Fibroblast of lung (primary cell): ENCODE results near the gene ZGPAT. TPM values are rescaled to one million over a fixed set of nuclear protein-coding genes. Genes with fewer than 3 reads are reported as not detected.

ENCODE experiments used
- DNase-seq, 2 donors: peaks; one replicate each; pipeline versions ENCODE4 v3.0.0 to v3.0.0-alpha.2; 2010; ENCODE audit warnings: low read depth in 2 of 2
- H2AFZ ChIP-seq: 2 replicates; pipeline ENCODE4 v1.5.1; 2012; ENCODE audit warnings: low read length, control low read depth, inconsistent platforms
- H3K27ac ChIP-seq: 2 replicates; pipeline ENCODE4 v1.5.1; 2011; ENCODE audit warnings: low read length, control low read depth; ENCODE audit not compliant: insufficient read depth
- H3K27me3 ChIP-seq: 2 replicates; pipeline ENCODE4 v1.5.1; 2011; ENCODE audit warnings: mild to moderate bottlenecking, low read length; ENCODE audit not compliant: control insufficient read depth, insufficient read depth
- H3K36me3 ChIP-seq: 2 replicates; pipeline ENCODE4 v1.5.1; 2011; ENCODE audit warnings: low read length; ENCODE audit not compliant: control insufficient read depth, insufficient read depth
- H3K4me1 ChIP-seq: 2 replicates; pipeline ENCODE4 v1.5.1; 2011; ENCODE audit warnings: low read length; ENCODE audit not compliant: control insufficient read depth, insufficient read depth; ENCODE audit errors: extremely low read depth
- H3K4me2 ChIP-seq: 2 replicates; pipeline ENCODE4 v1.5.1; 2011; ENCODE audit warnings: low read length, control low read depth; ENCODE audit not compliant: insufficient read depth; ENCODE audit errors: extremely low read depth
- H3K4me3 ChIP-seq, 4 experiments: fragments of 200-600 bp in 1 of 4; sonication (generic) in 1 of 4; replicated peaks in 1 of 4; 2 replicates each; pipeline ENCODE4 v1.5.1; 2011 to 2016; ENCODE audit warnings: low read length in 4 of 4, low read depth in 3 of 4, mild to moderate bottlenecking in 3 of 4, control low read depth in 2 of 4, inconsistent platforms in 1 of 4, mixed read lengths in 1 of 4; ENCODE audit not compliant: insufficient read depth in 1 of 4; ENCODE audit errors: control extremely low read depth in 1 of 4
- H3K79me2 ChIP-seq: 2 replicates; pipeline ENCODE4 v1.5.1; 2012; ENCODE audit warnings: mild to moderate bottlenecking, low read length, inconsistent platforms; ENCODE audit not compliant: control insufficient read depth, insufficient read depth
- H3K9ac ChIP-seq: 2 replicates; pipeline ENCODE4 v1.5.1; 2011; ENCODE audit warnings: mild to moderate bottlenecking, low read length, control low read depth; ENCODE audit not compliant: insufficient read depth
- H3K9me3 ChIP-seq: 2 replicates; pipeline ENCODE4 v1.5.1; 2012; ENCODE audit warnings: low read depth, low read length; ENCODE audit not compliant: control insufficient read depth, insufficient read depth
- H4K20me1 ChIP-seq: 2 replicates; pipeline ENCODE4 v1.5.1; 2011; ENCODE audit warnings: low read length; ENCODE audit not compliant: control insufficient read depth, insufficient read depth; ENCODE audit errors: extremely low read depth
- CTCF ChIP-seq, 2 donors: IDR thresholded peaks in 1 of 2; conservative IDR thresholded peaks in 1 of 2; 1 replicate in 1 of 2; 2 replicates in 1 of 2; pipeline ENCODE4 v1.5.1; 2011 to 2012; ENCODE audit warnings: low read length in 2 of 2, control low read depth in 1 of 2, inconsistent platforms in 1 of 2, low read depth in 1 of 2, mild to moderate bottlenecking in 1 of 2
- EZH2 ChIP-seq: IDR thresholded peaks from 2 replicates; pipeline ENCODE4 v1.5.1; 2012; ENCODE audit warnings: low read length, control low read depth, mild to moderate bottlenecking; ENCODE audit errors: missing control alignments
- polyA plus RNA-seq, 2 donors: library from polyadenylated mRNA; depleted of rRNA in 1 of 2; stranded (reverse) in 1 of 2; unstranded in 1 of 2; fragments of >200 nt; gene quantifications; 2 replicates each; pipeline ENCODE4 v1.2.1, GENCODE V29; 2011 to 2012; ENCODE audit warnings: missing spikeins in 1 of 2
- total RNA-seq: library from RNA; depleted of rRNA; stranded (reverse); fragments of >200 nt; gene quantifications from 2 replicates; pipeline ENCODE4 v1.2.1, GENCODE V29; 2014

The ZGPAT gene
- total and polyA plus RNA-seq, 2 donors (not counting 1 experiment from before 2014, with no cell fraction given) = 7.6 to 10.7 TPM

GRCh38 chr20:63690003-63690897 is 17.6 kb upstream of the ZGPAT start:
- Histone ChIP-seq H3K9me3 (no peaks in the 10 kb centered on the region), H3K4me3 (no peak overlapping the region), H3K4me2 (no peak overlapping the region), H3K79me2 (peaks cover 2% of the 10 kb centered on the region), H3K27ac (no peak overlapping the region), H3K27me3 (no peaks in the 10 kb centered on the region), H4K20me1 (no peaks in the 10 kb centered on the region), H3K4me1 (peaks cover 25% of the 10 kb centered on the region), H2AFZ (no peak overlapping the region), H3K9ac (no peak overlapping the region), H3K36me3 (peaks cover 29% of the 10 kb centered on the region)
- no peak for DNase-seq
- no peak for TF ChIP-seq CTCF (conservative IDR thresholded peaks at IDR 0.05 in 1 of 2, IDR thresholded peaks at IDR 0.05 in 1 of 2; ENCODE audit: low read depth in 1 of 2, low read length in 2 of 2)

GRCh38 chr20:63690898-63691710 is 16.7 kb upstream of the ZGPAT start:
- Histone ChIP-seq H3K9me3 (no peaks in the 10 kb centered on the region), H3K4me2 (no peak overlapping the region), H3K27me3 (no peaks in the 10 kb centered on the region), H4K20me1 (no peaks in the 10 kb centered on the region), H3K79me2 (no peaks in the 10 kb centered on the region), H3K9ac (no peak overlapping the region), H3K4me1 (peaks cover 20% of the 10 kb centered on the region), H3K36me3 (peaks cover 29% of the 10 kb centered on the region), H2AFZ (no peak overlapping the region), H3K4me3 (no peak overlapping the region), H3K27ac (no peak overlapping the region)
- TF ChIP-seq CTCF (conservative IDR thresholded peaks at IDR 0.05 in 1 of 2, IDR thresholded peaks at IDR 0.05 in 1 of 2; ENCODE audit: low read depth in 1 of 2, low read length in 2 of 2) (no peak), EZH2 (no peak)
- no peak for DNase-seq

- Histone ChIP-seq H3K27ac (peak overlapping the region; percentile 2), H3K79me2 (no peaks in the 10 kb centered on the region), H3K4me2 (no peak overlapping the region), H3K9ac (no peak overlapping the region), H3K36me3 (peaks cover 31% of the 10 kb centered on the region), H3K27me3 (no peaks in the 10 kb centered on the region), H2AFZ (no peak overlapping the region), H4K20me1 (no peaks in the 10 kb centered on the region), H3K9me3 (no peaks in the 10 kb centered on the region), H3K4me1 (peaks cover 17% of the 10 kb centered on the region), H3K4me3 (no peak overlapping the region)
- no peak for DNase-seq
- TF ChIP-seq EZH2 (no peak), CTCF (conservative IDR thresholded peaks at IDR 0.05 in 1 of 2, IDR thresholded peaks at IDR 0.05 in 1 of 2; ENCODE audit: low read depth in 1 of 2, low read length in 2 of 2) (no peak)
Observed at GRCh38 chr20:63691711-63692435, 16.0 kb upstream of the ZGPAT start.
